GM12864 (cell line): ENCODE data around the gene NLRP10.

Source experiments
- DNase-seq: peaks from one replicate; pipeline ENCODE4 v3.0.0-alpha.2; 2011; ENCODE audit warnings: low read depth
- H3K4me3 ChIP-seq: 2 replicates; pipeline ENCODE4 v1.5.1; 2011; ENCODE audit warnings: mild to moderate bottlenecking, low read depth, low read length, control low read depth
- TF ChIP-seq, protein P1 (sequence below): IDR thresholded peaks from 2 replicates; pipeline ENCODE4 v1.5.1; 2011; ENCODE audit warnings: low read depth, mild to moderate bottlenecking, moderate library complexity, low read length, control low read depth, inconsistent platforms; ENCODE audit errors: missing control alignments

Gene NLRP10

DNA sequence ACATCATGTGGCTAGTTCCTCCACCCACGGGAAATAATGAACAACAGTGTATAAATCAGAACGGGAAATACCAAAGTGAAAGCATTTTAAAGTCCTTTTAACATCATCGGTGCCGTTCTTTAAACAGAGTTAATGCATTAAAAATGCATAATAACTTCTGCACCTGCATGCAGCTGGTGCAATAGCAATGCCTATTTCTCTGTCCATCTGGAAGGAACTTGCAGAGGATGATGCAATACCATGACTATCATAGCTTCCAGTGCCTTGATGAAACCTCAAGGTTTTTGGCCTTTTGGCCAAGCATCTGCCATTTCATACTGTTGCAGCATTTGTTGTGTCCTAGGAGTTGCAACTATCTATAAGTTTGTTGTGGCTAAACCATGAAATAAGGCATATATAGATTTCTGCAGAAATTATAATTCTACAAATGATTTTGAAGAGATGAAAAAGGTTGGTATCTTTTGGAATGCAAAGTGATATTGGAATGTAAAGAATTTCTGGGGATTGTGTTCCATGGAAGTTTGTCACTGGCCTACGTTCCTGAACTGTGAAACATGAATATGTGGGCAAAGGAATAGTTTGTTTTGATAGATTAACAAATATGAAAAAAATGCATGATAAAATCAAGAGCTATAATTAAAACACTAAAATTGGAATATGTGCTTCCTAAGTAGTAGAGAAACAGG, 12.1 kb upstream of the NLRP10 start:
- TF ChIP-seq, protein P1, sequence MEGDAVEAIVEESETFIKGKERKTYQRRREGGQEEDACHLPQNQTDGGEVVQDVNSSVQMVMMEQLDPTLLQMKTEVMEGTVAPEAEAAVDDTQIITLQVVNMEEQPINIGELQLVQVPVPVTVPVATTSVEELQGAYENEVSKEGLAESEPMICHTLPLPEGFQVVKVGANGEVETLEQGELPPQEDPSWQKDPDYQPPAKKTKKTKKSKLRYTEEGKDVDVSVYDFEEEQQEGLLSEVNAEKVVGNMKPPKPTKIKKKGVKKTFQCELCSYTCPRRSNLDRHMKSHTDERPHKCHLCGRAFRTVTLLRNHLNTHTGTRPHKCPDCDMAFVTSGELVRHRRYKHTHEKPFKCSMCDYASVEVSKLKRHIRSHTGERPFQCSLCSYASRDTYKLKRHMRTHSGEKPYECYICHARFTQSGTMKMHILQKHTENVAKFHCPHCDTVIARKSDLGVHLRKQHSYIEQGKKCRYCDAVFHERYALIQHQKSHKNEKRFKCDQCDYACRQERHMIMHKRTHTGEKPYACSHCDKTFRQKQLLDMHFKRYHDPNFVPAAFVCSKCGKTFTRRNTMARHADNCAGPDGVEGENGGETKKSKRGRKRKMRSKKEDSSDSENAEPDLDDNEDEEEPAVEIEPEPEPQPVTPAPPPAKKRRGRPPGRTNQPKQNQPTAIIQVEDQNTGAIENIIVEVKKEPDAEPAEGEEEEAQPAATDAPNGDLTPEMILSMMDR = no peak
- H3K4me3 ChIP-seq = no peak overlapping the region
- DNase-seq = no peak

GRCh38 chr11:7974668-7975067, 9.4 kb upstream of the NLRP10 start:
- TF ChIP-seq, protein P1 = no peak
- H3K4me3 ChIP-seq = no peak overlapping the region
- no peak for DNase-seq

DNA sequence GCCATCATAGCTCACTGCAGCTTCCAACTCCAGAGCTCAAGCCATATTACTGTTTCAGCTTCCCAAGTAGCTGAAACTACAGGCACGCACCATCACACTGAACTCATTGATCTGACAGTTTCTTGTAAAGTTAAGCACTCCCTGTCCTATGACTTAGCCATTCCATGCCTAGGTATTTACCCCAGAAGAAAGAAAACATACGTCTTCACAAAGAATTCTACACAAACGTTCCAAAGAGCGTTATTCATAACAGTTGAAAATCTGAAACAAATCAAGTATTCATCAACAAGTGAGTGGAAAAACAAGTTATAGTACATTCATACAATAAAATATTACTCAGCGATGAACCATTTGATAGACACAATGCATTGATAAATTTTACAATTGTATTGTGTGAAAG, 7.8 kb upstream of the NLRP10 start:
- no peak overlapping the region for H3K4me3 ChIP-seq
- no peak for DNase-seq
- TF ChIP-seq, protein P1 = no peak

- no peak for DNase-seq
- TF ChIP-seq, protein P1 = no peak
- no peak overlapping the region for H3K4me3 ChIP-seq
Observed at GRCh38 chr11:7971846-7972245, 6.6 kb upstream of the NLRP10 start.

GRCh38 chr11:7969756-7970646, 4.8 kb upstream of the NLRP10 start:
- TF ChIP-seq, protein P1 = no peak
- H3K4me3 ChIP-seq = no peak overlapping the region
- no peak for DNase-seq

DNA sequence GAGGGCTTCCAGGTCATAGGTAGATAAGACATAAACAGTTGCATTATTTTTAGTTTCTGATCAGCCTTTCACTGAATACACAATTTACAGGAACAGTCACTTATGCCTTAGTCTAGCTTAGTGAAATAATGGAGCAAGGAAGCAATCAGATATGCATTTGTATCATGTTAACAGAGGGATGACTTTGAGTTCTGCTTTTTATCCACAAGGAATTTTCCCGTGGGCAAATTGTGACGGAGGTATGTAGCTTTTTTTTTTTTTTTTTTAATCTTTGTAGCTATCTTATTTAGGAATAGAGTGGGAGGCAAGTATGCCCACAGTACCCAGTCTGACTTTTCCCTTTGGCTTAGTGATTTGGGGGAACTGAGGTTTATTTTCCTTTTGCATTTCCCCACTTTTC, 3.4 kb upstream of the NLRP10 start:
- H3K4me3 ChIP-seq = no peak overlapping the region
- TF ChIP-seq, protein P1 = no peak
- no peak for DNase-seq
